GM19467 (cell line): ENCODE results near the gene PRSS21.

Experiments
- ATAC-seq: cut with Tn5 transposase; IDR thresholded peaks from one replicate; pipeline ENCODE4 v1.9.1; 2021; ENCODE audit warnings: mild to moderate bottlenecking, moderate library complexity; ENCODE audit not compliant: unreplicated experiment

Gene PRSS21

GRCh38 chr16:2841606-2842339, 24.7 kb downstream of the PRSS21 start:
- no peak for ATAC-seq

GRCh38 chr16:2842340-2843000, 25.4 kb downstream of the PRSS21 start:
- no peak for ATAC-seq

- no peak for ATAC-seq
Observed at GRCh38 chr16:2843526-2843925, 26.5 kb downstream of the PRSS21 start.

- ATAC-seq: no peak
Observed at GRCh38 chr16:2845116-2845515, 28.1 kb downstream of the PRSS21 start.

- no peak for ATAC-seq
Observed at GRCh38 chr16:2846511-2847310, 29.7 kb downstream of the PRSS21 start.

GRCh38 chr16:2848933-2849725, 32.1 kb downstream of the PRSS21 start:
- ATAC-seq: no peak

GRCh38 chr16:2852003-2852730, 35.1 kb downstream of the PRSS21 start:
- no peak for ATAC-seq

GRCh38 chr16:2852731-2853507, 35.9 kb downstream of the PRSS21 start:
- ATAC-seq: no peak

GRCh38 chr16:2853531-2854073, 36.6 kb downstream of the PRSS21 start:
- ATAC-seq: no peak

- ATAC-seq: no peak
Observed at GRCh38 chr16:2854700-2855309, 37.8 kb downstream of the PRSS21 start.

- no peak for ATAC-seq
Observed at GRCh38 chr16:2855536-2855935, 38.5 kb downstream of the PRSS21 start.

- ATAC-seq: no peak
Observed at GRCh38 chr16:2856061-2856670, 39.1 kb downstream of the PRSS21 start.

GRCh38 chr16:2856686-2857450, 39.8 kb downstream of the PRSS21 start:
- ATAC-seq: no peak

- no peak for ATAC-seq
Observed at GRCh38 chr16:2857451-2858244, 40.6 kb downstream of the PRSS21 start, which contains the start of gene PRSS22. TSS of gene PRSS22 (minus strand) at chr16:2858170. CDS start at chr16:2858104, 66 bp downstream.

GRCh38 chr16:2858245-2859025, 41.4 kb downstream of the PRSS21 start:
- no peak for ATAC-seq

- no peak for ATAC-seq
Observed at GRCh38 chr16:2859686-2860265, 42.7 kb downstream of the PRSS21 start.
